ENCODE data around the gene CLDN9.
"Not testable (repeated sequence)": the region's sequence is repeated elsewhere in the genome, so short reads cannot be mapped to it uniquely, and the experiment has no call there.

CLDN9 gene

DNA sequence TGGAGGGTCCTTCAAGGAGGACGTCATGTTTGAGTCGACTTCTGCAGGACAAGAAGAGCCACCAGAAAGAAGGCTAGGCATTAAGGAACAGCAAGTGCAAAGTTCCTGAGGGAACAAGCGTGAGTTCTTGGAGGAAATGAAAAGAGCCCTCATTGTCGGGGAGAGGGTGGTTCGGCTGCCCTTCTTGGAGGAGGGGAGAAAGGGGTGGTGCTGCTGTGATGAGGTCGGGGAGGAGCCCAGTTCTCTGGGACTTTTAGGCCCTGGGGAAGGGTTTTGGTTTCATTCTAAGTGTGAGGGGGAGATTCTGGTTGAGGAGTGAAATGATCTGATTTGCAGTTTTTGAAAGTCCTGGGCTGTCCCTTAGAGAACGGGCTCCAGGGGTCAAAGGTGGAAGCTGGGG, 19.9 kb downstream of the CLDN9 start:
- no peak for DNase-seq (ENCODE audit: low read depth)

DNA sequence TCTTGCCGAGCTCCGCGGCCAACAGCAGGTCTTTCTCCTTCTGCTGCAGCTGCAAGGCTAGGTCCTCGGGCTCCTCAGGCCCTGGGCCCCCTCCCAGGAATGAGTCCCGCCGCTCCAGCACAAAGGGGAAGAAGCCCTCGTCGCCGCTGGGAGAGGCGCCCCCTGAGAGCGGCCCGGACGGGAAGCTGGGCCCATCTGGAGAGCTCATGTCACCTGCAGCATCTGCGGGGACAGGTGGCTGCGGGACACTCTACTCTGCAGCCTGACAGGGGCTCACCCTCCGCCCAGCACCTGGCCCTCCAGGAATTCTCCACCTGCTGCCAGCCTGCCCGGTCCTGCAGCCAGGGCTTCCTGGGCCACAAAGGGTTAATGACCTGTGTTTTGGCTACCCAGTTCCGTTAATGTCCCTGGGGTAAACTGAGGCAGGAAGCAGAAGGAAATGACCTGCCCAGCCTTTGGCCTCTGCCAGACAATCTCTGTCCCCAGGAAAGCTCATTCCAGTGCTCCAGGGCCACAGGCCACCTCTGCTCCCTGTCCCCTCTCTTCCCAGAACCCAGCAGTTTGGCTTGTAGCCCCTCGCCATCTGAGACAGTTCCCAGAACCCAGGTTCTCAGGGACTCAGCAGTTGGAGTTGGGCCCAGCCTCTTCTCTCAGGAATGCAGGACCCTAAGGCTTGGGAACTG, 22.7 kb downstream of the CLDN9 start:
- DNase-seq (ENCODE audit: low read depth), result no peak

DNA sequence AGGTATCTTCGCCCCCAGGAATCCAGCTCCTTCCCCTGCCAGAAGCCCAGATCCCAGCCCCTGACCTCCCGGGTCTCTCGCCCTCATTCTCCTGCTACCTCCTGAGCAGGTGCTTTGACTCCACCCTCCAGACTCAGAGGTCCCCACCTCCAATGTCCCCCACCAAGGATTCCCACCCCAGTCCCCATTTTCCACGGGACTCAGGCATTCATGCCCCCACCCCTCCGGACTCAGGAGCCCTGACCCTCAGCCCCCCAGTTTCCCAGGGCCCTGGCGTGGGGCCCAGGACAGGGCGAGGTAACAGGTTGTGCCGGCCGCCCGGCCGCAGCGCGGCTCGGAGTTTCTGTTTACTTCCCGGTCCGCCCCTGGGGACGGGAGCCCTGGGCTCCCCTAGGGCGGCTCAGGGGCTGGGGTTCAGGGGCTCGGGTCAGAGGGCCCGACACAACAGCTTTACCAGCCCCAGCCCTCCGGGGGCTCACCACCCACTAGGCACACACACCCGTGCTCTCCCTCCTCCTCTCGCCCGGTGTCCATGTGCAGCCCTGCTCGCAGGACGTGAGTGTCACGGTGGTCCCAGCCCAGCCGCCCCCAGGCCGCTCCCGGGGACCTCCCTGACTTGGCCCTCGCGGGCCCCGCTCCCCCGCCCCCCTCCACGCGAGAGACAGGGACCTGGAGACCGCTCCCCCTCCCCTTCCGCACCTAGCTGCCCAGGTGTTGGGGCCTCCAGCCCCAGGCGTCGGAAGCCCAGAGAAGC, 23.4 kb downstream of the CLDN9 start:
- no peak for DNase-seq (ENCODE audit: low read depth)

DNA sequence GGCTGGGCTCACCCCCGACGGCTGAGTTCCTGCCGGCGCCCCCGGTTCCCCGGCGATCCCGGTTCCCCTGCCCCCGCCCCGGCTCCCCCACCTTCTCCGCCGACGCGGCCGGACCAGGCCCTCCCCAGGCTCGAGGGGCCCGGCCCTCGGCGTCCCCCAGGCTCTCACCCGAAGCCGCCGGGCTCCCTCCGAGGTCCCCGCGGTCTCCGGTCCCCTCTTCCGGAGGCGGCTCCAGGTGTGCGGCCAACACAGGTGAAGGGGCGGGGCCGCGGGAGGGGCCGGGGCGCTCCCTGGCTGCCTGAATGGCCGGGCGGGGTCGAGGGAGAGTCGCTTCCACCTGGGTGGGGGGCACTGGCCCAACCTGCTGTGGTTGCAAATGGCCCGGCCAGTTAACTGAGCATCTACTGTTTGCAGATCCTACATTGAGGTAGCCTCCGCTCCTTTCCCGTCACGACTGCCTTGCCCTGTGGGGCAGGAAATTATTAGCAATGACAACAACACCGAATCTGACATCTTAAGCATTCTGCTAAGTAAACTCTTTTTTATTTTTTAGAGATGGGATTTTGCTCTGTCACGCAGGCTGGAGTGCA, 24.1 kb downstream of the CLDN9 start, which contains the start of gene BICDL2:
Gene BICDL2, minus strand, starts transcription at position 219 of the 590 bp plus-strand sequence. CDS start 1,448 bp downstream, outside the sequence.
- no peak for DNase-seq (ENCODE audit: low read depth)

DNA sequence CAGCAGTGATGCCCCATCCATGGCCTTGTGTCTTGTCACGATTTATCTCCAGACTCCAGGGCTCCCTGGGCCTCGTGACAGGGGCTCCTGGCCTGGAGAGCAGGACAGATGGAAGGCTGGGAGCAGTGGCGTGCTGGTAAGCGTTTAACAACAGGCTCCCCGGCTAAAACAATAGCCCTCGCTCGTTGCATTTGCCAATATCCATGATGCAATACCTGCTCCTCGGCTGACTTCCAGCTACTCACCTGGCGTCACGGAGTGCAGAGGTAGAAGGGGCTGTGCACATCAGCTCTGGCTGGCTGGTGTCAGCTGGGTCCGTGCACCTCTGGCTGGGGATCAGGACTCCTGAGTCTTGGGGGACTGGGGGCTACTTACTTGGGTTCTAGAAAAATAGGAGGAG, 25.5 kb downstream of the CLDN9 start:
- DNase-seq (ENCODE audit: low read depth), result no peak

DNA sequence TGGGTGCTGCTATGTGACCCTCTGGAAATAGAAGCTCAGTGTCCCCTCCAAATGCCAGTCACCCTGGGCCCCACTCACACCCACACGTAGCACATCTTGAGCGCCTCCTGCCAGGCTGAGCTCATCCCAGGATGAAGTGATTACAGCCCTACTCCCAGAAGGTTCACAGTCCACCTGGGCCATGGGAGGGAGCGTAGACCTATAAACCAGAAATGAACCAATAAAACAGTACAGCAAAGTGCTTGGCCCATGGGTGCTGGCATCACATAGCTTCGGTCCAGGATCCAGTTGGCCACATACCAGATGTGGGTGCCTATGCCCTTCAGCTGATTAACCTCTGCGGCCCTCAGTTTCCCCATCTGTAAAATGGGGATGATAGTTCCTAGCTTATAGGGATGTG, 26.2 kb downstream of the CLDN9 start:
- no peak for DNase-seq (ENCODE audit: low read depth)

DNA sequence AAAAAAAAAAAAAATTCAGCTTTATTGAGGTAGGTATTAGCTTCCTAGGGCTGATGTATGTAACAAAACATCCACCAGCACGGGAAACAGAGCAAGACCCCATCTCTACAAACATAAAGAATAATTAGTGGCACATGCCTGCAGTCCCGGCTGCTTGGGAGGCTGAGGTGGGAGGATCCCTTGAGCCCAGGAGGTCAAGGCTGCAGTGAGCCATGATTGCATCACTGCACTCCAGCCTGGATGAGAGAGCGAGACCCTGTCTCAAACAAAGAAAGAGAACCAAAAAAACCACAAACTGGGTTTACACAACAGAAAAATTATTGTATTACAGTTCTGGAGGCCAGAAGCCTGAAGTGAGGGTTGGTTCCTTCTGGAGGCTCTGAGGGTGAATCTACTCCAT, 29.7 kb downstream of the CLDN9 start:
- DNase-seq (ENCODE audit: low read depth), result no peak

DNA sequence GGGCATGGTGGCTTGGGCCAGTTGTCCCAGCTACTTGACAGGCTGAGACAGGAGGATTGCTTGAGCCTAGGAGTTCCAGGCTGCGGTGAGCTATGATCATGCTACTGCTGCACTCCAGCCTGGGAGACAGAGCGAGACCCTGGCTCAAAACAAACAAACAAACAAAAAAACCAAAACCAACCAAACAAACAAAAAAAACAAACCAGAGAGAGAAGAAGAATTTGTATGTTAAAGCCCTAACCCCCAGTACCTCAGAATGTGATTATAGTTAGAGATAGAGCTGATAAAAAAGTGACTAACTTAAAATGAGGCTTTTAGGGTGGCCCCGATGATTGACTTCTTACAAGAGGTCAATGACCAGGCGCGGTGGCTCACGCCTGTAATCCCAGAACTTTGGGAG, 32.0 kb downstream of the CLDN9 start:
- DNase-seq (ENCODE audit: low read depth), result no peak

DNA sequence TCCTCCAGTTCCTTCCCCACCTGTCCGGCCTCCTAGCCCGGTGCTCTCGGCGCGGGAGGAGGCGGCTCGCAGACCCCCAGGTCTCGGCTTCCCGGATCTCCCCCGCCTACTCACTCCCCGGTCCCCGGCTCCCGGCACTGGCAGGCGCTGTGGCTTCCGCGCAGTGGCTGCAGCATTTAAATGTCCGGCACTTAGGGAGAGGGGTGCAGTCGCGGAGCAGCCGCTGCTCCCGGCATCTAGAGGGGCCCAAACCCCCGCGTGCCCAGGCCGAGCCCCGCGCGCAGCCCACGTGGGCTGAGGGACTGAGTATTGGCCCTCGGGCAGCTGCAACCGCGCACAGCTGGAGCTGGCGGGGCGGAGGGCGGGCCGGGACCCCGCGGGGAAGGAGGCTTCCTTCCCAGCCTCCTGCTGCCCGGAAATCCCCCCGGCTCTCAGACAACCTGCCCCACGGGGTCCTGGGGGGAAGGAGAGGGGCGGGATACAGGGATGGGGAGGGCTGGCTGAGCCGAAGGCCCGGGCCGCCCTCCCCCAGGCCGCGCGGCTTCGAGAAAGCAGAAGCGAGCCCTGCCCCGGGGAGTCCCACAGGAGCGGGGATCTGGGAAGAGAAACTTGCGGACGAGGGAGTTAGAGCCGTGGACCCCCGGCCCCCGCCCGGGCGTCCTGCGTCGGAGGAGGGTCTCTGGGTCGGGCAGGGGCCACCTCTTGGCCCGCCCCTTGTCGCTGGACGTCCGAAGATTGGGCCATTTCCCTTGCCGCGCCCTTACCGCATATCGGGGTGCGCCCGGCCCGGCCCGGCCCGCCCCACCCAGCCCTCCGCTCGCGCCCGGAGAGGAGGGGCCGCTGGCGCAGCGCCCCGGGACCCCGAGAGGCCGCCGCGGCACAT, 33.3 kb downstream of the CLDN9 start, which contains the start of gene MMP25:
Gene MMP25, plus strand, starts transcription at position 804 of the 883 bp plus-strand sequence. CDS start 357 bp downstream, outside the sequence.
- DNase-seq (ENCODE audit: low read depth), result no peak

DNA sequence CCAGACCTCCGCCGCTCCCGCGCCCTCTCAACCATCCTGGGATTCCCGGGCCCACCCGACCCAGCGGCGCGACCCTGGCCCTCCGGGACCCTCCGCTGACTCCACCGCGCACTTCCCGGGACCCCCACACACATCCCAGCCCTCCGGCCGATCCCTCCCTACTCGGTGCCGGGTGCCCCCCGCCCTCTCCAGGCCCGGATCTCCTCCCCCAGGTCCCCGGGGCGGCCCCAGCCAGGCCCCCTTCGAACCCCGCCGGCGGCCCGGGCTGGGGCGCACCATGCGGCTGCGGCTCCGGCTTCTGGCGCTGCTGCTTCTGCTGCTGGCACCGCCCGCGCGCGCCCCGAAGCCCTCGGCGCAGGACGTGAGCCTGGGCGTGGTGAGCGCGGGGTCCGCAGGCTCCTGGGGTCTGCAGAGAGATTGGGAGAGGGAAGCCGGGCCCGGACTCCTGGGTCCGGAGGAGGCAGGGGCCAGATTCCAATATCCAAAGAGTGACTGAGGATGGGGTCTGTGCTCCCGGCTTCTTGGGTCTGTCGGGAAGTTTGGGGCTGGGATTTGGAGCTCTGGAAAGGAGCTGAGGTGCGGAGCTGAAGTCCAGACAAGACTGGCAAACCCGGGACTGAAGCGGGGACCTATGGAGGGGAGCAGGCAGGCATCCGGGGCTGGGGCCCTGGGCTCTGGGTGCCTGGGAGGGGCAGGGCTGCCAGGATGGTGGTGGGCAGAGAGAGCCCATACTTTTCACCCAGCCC, 34.1 kb downstream of the CLDN9 start:
- DNase-seq (ENCODE audit: low read depth), result no peak

DNA sequence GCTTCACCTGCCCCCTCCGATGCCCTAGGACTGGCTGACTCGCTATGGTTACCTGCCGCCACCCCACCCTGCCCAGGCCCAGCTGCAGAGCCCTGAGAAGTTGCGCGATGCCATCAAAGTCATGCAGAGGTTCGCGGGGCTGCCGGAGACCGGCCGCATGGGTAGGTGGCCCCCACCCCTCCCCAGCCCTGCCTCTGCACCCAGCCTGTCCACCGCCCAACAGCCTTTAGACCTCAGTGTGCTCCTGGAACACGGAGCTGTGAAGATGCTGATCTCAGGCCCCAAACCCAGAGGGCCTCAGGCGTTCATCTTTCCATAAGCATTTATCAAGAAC, 34.6 kb downstream of the CLDN9 start:
- DNase-seq (ENCODE audit: low read depth), result no peak

DNA sequence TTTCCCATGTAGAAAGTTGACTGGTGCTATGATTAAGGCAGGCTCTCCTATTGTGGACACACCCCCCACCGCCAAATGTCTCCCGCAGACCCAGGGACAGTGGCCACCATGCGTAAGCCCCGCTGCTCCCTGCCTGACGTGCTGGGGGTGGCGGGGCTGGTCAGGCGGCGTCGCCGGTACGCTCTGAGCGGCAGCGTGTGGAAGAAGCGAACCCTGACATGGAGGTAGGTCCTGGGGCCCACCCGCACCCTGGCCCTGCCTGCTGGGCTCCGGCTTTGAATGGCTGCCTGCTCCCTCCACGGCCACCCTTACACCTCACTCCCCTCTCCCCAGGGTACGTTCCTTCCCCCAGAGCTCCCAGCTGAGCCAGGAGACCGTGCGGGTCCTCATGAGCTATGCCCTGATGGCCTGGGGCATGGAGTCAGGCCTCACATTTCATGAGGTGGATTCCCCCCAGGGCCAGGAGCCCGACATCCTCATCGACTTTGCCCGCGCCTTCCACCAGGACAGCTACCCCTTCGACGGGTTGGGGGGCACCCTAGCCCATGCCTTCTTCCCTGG, 37.3 kb downstream of the CLDN9 start:
- DNase-seq (ENCODE audit: low read depth), result no peak

DNA sequence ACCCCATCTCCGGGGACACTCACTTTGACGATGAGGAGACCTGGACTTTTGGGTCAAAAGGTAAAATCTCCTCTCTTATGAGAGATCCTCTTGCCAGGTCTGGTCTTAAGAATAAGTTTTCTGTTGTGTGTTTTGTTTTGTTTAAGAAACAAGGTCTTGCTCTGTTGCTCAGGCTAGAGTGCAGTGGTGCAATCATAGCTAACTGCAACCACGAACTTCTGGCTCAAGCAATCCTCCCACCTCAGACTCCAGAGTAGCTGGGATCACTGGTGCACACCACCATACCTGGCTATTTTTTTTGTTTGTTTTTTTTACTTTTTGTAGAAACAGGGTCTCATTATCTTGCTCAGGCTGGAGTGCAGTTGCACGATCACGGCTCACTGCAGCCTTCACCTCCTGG, 37.8 kb downstream of the CLDN9 start:
- no peak for DNase-seq (ENCODE audit: low read depth)

DNA sequence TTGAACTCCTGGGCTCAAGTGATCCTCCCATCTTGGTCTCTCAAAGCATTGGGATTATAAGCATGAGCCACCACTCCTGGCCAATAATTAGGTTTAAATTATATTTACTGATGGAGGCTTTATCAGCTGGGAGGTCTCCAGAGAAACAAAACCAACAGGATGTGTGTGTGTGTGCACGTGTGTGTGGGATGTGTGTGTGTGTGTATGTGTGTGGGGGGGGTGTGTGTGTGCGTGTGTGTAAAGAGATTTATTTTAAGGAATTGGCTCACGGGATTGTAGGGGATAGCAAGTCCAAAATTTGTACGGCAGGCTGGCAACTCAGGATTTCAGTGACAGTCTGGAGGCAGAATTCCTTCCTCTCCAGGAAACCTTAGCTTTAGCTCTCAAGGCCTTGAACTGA, 38.3 kb downstream of the CLDN9 start:
- no peak for DNase-seq (ENCODE audit: low read depth)

DNA sequence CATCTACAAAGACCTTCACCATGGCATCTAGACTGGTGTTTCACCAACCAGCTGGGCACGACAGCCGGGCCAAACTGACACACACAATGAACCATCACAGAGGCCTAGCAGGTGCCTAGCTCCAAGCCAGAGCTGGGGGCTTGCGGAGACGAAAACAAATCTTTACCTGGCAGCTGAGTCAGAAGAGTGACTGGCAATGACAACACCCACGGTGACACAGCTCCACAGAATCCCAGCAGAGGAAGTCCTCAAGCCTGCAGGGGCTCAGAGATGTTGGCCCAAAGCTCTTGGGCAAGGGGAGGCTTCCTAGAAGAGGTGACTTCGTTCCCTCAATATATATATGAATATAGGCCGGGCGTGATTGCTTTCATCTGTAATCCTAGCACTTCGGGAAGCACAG, 38.8 kb downstream of the CLDN9 start:
- DNase-seq (ENCODE audit: low read depth), result no peak

DNA sequence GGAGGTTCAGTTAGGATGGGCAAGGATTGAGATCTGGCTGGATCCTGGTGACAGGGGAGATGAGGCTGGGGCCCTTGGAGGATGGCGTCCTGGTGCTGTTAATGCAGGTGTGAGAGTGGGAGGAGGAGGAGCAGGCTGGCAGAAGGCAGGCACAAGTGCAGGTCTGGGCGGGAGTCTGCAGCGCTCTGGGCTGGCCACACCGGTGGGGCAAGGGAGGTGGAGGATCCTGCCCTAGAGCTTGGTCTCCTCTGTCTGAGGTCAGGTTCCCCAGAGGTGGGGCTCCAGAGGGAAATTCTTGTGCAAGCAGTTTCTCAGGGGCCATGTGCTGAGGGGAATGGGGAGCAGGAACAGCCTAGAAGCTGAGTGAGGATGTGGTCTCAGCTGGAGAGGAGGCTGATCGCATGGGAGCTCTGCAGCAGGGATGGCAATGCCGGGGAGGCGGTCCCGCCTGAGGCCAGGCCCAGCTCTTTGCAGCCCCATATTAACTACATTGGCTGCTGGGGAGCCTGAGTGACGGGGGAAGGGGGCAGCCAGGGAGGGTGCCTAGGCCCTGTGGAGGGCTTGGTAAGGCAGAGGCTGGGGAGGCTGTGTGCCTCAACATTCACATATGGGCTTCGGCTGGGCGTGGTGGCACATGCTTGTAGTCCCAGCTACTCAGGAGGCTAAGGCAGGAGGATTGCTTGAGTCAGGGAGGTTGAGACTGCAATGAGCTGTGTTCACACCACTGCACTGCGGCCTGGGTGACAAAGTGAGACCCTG, 40.0 kb downstream of the CLDN9 start:
- DNase-seq (ENCODE audit: low read depth), result not testable (repeated sequence)

DNA sequence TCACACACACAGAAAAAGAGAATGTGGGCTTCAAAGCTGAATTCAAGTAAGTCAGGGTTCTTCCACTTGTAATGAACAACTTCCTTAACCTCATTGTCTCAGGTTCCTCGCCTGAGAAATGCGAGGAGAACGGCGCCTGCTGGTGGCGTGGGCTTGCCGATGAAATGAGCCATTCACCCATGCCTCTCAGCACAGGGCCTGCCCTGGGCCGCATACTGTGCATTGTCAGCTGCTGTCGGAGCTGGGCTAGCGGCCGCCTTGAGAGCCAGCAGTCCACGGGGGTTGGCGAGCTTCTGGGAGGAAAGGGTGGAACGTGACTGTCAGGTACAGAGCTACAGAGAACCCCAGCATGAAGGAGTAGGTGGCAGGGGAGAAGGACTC, 40.6 kb downstream of the CLDN9 start:
- not testable (repeated sequence) for DNase-seq (ENCODE audit: low read depth)

DNA sequence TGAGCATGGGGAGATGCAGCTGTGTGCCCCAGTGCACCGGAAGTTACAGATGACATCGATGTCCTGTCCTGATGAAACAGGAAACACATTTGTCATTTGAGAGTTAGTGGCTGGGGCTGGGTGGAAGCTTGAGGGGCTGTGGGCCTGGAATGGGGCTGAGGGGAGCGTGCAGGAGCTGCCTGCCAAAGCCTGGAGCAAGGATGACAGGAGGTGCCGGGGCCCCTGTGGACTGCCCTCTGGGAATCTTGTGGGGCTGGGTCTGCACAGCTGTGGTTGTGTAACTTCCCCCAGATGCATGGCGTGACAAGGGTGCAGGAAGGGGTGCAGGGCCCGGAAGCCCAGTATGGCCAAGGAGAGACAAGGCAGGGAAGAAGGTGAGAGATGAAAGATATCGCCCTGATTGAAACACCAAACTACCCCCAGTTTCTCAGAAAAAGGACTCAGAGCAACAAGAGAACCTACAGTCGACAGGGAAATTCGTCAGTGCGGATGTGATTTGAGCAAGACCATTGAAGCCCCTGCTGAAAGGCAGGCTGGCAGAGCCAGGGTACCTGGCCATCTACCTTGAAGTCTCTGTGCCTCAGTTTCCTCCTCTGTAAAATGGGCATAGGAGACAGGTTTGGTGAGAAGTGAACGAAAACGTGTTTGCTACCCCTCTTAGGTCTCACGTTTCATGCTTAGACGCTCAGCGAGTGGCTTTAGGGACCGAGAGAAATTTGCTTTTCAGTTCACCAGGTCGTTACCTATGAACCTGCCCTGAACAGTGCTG, 42.4 kb downstream of the CLDN9 start:
- no peak for DNase-seq (ENCODE audit: low read depth)

DNA sequence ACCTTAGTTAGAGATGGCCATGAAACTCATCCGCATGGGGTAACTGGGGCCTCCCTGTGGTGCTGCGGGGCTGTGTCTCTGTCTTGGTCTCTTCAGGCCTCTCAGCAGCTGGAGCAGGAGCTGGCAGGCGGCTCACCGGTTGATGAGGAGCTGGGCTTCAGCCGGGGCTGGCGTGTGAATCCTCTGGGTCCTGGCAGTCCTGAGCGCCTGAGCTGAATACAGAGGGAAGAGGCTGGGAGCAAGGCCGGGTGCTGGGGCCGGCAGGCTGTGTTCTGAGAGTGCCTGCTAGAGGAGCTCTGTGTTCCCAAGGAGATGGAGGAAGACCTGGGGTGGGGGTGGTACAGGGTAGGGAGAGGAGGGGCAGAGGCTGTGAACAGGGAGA, 43.0 kb downstream of the CLDN9 start:
- DNase-seq (ENCODE audit: low read depth), result not testable (repeated sequence)

All from ELR (cell line).